Sigmoid colon (tissue), 4 donors: ENCODE measurements around the gene OR9I1.

Experiments used
- CTCF ChIP-seq, 4 experiments: fragments of 450-650 bp in 3 of 4; fragments of 200-600 bp in 1 of 4; IDR thresholded peaks; one replicate each; pipeline ENCODE4 v1.5.1; 2016 to 2019; ENCODE audit warnings: antibody characterized with exemption in 4 of 4, mild to moderate bottlenecking in 3 of 4, moderate library complexity in 2 of 4
- EP300 ChIP-seq, 4 donors: sonication (generic); formaldehyde crosslinking; IDR thresholded peaks; one replicate each; pipeline ENCODE4 v1.6.1; 2017; ENCODE audit warnings: antibody characterized with exemption in 4 of 4
- POLR2A ChIP-seq, 2 donors: fragments of 450-650 bp; IDR thresholded peaks; one replicate each; pipeline ENCODE4 v1.6.1; 2016; ENCODE audit warnings: antibody characterized with exemption in 2 of 2, mild to moderate bottlenecking in 2 of 2, moderate library complexity in 2 of 2

- TF ChIP-seq CTCF (IDR thresholded peaks at IDR 0.05) (no peak), POLR2A (IDR thresholded peaks at IDR 0.05) (no peak), EP300 (IDR thresholded peaks at IDR 0.05) (no peak)
Measured at GRCh38 chr11:58164389-58164788, 39.1 kb upstream of the OR9I1 start.
